Measurements from ENCODE around the gene DRC1.

Gene DRC1

DNA sequence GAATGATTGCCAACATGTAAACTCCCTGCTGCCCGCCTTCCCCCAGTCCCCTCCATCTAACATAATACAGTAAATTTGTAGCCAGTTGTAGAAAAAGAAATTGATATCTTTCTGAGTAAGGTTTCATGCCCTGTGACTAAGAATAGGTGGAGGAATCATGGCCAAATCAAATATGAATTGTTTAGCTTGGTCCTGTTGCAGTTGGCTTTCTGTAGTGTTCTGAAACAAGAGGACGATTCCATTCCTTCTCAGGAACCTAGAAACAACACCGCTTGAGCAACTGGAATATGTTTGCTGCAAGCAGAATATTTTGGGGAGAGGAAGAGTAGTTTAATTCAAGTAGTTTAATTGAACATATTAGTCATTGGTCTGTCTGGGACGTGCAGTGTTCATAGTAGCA lies 7.0 kb upstream of the DRC1 start:
- no peak for TF ChIP-seq EZH2phosphoT487 (IDR thresholded peaks at IDR 0.05; ENCODE audit: low read length)
- TF ChIP-seq EZH2 (optimal IDR thresholded peaks at IDR 0.05; ENCODE audit: low read depth, low read length), result no peak
- TF ChIP-seq, protein P1, sequence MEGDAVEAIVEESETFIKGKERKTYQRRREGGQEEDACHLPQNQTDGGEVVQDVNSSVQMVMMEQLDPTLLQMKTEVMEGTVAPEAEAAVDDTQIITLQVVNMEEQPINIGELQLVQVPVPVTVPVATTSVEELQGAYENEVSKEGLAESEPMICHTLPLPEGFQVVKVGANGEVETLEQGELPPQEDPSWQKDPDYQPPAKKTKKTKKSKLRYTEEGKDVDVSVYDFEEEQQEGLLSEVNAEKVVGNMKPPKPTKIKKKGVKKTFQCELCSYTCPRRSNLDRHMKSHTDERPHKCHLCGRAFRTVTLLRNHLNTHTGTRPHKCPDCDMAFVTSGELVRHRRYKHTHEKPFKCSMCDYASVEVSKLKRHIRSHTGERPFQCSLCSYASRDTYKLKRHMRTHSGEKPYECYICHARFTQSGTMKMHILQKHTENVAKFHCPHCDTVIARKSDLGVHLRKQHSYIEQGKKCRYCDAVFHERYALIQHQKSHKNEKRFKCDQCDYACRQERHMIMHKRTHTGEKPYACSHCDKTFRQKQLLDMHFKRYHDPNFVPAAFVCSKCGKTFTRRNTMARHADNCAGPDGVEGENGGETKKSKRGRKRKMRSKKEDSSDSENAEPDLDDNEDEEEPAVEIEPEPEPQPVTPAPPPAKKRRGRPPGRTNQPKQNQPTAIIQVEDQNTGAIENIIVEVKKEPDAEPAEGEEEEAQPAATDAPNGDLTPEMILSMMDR (IDR thresholded peaks at IDR 0.05; ENCODE audit: low read length), result no peak
- Histone ChIP-seq H3K9me2 (replicated peaks; ENCODE audit: insufficient read depth, low read length) (no peaks in the 10 kb centered on the region), H3K27ac (ENCODE audit: low read length) (no peak overlapping the region), H3K9me3 (replicated peaks; ENCODE audit: insufficient read depth, low read length) (no peaks in the 10 kb centered on the region), H3K79me2 (ENCODE audit: low read length) (no peaks in the 10 kb centered on the region), H3K27me3 (replicated peaks; ENCODE audit: insufficient read depth, low read length) (no peaks in the 10 kb centered on the region), H3K4me3 (ENCODE audit: low read length) (no peak overlapping the region), H3K4me2 (ENCODE audit: low read depth, low read length) (no peak overlapping the region), H3K4me1 (ENCODE audit: low read length) (peaks cover 4% of the 10 kb centered on the region; the same call in 1 of the 2 replicates), H4K20me1 (ENCODE audit: insufficient read depth, low read length) (no peaks in the 10 kb centered on the region; the same call in 1 of the 2 replicates), H3K9ac (ENCODE audit: low read length) (no peak overlapping the region), H3F3A (ENCODE audit: insufficient read depth, low read length) (0 out of 2 replicates have a peak, but pooled peaks cover 3% of the 10 kb centered on the region), H3K36me3 (replicated peaks; ENCODE audit: insufficient read depth, low read length) (no peaks in the 10 kb centered on the region; the same call in 1 of the 2 replicates), H2AFZ (ENCODE audit: low read length) (no peak overlapping the region)
- DNase-seq, result no peak

DNA sequence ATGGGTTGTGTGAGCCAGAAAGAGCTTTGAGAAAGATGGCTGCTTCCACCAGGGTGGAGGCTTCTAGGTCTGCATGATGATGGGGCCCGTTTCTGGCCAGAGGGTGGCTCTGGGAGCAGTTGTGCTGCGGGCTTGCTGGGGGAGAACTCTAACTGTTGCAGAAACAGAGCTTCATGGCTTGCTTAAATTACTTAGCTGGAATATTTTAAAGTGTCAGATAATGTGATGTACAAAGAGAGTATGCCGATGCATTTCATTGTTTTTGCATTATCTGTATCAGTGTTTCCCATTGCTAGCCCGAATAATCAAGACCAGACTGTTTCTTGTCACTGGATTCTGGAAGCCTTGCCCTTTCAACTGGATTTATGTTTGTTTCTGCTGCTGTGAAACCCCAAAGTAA lies 6.3 kb upstream of the DRC1 start:
- H3K9me2 ChIP-seq (replicated peaks; ENCODE audit: insufficient read depth, low read length), result no peaks in the 10 kb centered on the region
- no peaks in the 10 kb centered on the region for H3K9me3 ChIP-seq (replicated peaks; ENCODE audit: insufficient read depth, low read length)
- H3K36me3 ChIP-seq (replicated peaks; ENCODE audit: insufficient read depth, low read length), result no peaks in the 10 kb centered on the region; the same call in 1 of the 2 replicates
- TF ChIP-seq EZH2 (optimal IDR thresholded peaks at IDR 0.05; ENCODE audit: low read depth, low read length) (no peak), EZH2phosphoT487 (IDR thresholded peaks at IDR 0.05; ENCODE audit: low read length) (no peak)
- TF ChIP-seq, protein P1 (IDR thresholded peaks at IDR 0.05; ENCODE audit: low read length), result no peak
- H3F3A ChIP-seq (ENCODE audit: insufficient read depth, low read length), result 0 out of 2 replicates have a peak, but pooled peaks cover 3% of the 10 kb centered on the region
- no peak overlapping the region for H2AFZ ChIP-seq (ENCODE audit: low read length)
- no peak for DNase-seq
- H3K27ac ChIP-seq (ENCODE audit: low read length), result no peak overlapping the region
- H4K20me1 ChIP-seq (ENCODE audit: insufficient read depth, low read length), result no peaks in the 10 kb centered on the region; the same call in 1 of the 2 replicates
- H3K79me2 ChIP-seq (ENCODE audit: low read length), result no peaks in the 10 kb centered on the region
- H3K4me3 ChIP-seq (ENCODE audit: low read length), result no peak overlapping the region
- H3K4me1 ChIP-seq (ENCODE audit: low read length), result peaks cover 4% of the 10 kb centered on the region; the same call in 1 of the 2 replicates
- no peaks in the 10 kb centered on the region for H3K27me3 ChIP-seq (replicated peaks; ENCODE audit: insufficient read depth, low read length)
- no peak overlapping the region for H3K9ac ChIP-seq (ENCODE audit: low read length)
- no peak overlapping the region for H3K4me2 ChIP-seq (ENCODE audit: low read depth, low read length)

DNA sequence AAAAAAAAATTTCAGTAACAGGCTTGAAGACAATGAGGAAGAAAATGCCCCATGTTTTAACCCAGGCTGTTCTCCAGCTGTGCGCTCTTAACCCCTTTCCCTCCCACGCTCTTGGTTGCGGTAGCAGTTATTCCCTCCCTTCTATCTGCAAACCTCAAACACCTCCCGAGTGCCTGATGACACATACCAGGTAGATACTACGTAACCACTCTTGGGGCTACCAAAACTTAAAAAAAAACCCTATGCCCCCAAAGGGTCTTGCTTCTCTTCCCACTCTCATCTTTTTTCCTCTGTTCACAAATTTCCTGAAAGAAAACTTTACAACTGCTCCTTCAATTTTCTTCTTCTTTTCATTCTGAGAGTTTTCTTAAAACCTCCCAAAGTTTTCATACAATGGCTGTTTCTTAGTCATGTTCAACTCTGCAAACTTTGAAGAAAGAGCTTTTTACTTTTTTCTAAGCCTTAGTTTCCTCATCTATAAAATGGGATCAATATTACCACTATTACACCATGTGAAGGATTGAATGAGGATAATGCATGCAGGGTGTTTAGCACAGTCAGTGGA lies 4.9 kb upstream of the DRC1 start:
- Histone ChIP-seq H2AFZ (ENCODE audit: low read length) (no peak overlapping the region), H3F3A (ENCODE audit: insufficient read depth, low read length) (0 out of 2 replicates have a peak, but pooled peaks cover 3% of the 10 kb centered on the region), H3K9me2 (replicated peaks; ENCODE audit: insufficient read depth, low read length) (no peaks in the 10 kb centered on the region), H3K36me3 (replicated peaks; ENCODE audit: insufficient read depth, low read length) (no peaks in the 10 kb centered on the region), H3K4me3 (ENCODE audit: low read length) (no peak overlapping the region), H4K20me1 (ENCODE audit: insufficient read depth, low read length) (no peaks in the 10 kb centered on the region; the same call in 1 of the 2 replicates), H3K4me2 (ENCODE audit: low read depth, low read length) (no peak overlapping the region), H3K9ac (ENCODE audit: low read length) (no peak overlapping the region), H3K9me3 (replicated peaks; ENCODE audit: insufficient read depth, low read length) (no peaks in the 10 kb centered on the region), H3K79me2 (ENCODE audit: low read length) (no peaks in the 10 kb centered on the region), H3K4me1 (ENCODE audit: low read length) (peaks cover 4% of the 10 kb centered on the region; the same call in 1 of the 2 replicates), H3K27ac (ENCODE audit: low read length) (no peak overlapping the region), H3K27me3 (replicated peaks; ENCODE audit: insufficient read depth, low read length) (no peaks in the 10 kb centered on the region)
- DNase-seq, result no peak
- TF ChIP-seq EZH2phosphoT487 (IDR thresholded peaks at IDR 0.05; ENCODE audit: low read length) (no peak), EZH2 (optimal IDR thresholded peaks at IDR 0.05; ENCODE audit: low read depth, low read length) (no peak)
- TF ChIP-seq, protein P1 (IDR thresholded peaks at IDR 0.05; ENCODE audit: low read length), result no peak
